LHCN-M2 (cell line): ENCODE data around the gene PSME3IP1. TPM values are rescaled to one million over a fixed set of nuclear protein-coding genes. Genes with fewer than 3 reads are reported as not detected.
"Not testable (repeated sequence)": the region's sequence is repeated elsewhere in the genome, so short reads cannot be mapped to it uniquely, and the experiment has no call there.

Experiments used
- DNase-seq: peaks from one replicate; pipeline ENCODE4 v3.0.0-alpha.2; 2012; ENCODE audit warnings: low read depth
- polyA plus RNA-seq: library from polyadenylated mRNA; unstranded; fragments of >200 nt; gene quantifications from one replicate; pipeline ENCODE4 v1.2.1, GENCODE V29; 2012; ENCODE audit warnings: missing spikeins
- total RNA-seq: library from RNA; depleted of rRNA; stranded (reverse); fragments of >200 nt; gene quantifications from 2 replicates; pipeline ENCODE4 v1.2.3, GENCODE V29; 2014; rRNA removed

Gene PSME3IP1
- 102 and 109 TPM in 2 replicates for total RNA-seq
- 55.2 TPM for polyA plus RNA-seq

GRCh38 chr16:57185945-57186871 is at the start of gene PSME3IP1, which contains the start of gene RSPRY1:
PSME3IP1 (minus strand) TSS chr16:57186039; CDS start chr16:57173854, 12,185 bp downstream.
RSPRY1 (plus strand) TSS chr16:57186329; CDS start chr16:57204659, 18,330 bp downstream.
- DNase-seq, result peak; percentile 100

GRCh38 chr16:57235128-57236021 is 49.5 kb upstream of the PSME3IP1 start:
- DNase-seq, result peak; percentile 64

GRCh38 chr16:57234707-57235092 is 48.9 kb upstream of the PSME3IP1 start:
- DNase-seq, result no peak

GRCh38 chr16:57233944-57234706 is 48.3 kb upstream of the PSME3IP1 start:
- no peak for DNase-seq

- no peak for DNase-seq
Observed at GRCh38 chr16:57231821-57232350, 46.0 kb upstream of the PSME3IP1 start.

GRCh38 chr16:57229079-57229478 is 43.2 kb upstream of the PSME3IP1 start:
- no peak for DNase-seq

GRCh38 chr16:57226701-57227621 is 41.1 kb upstream of the PSME3IP1 start:
- peak; percentile 26 for DNase-seq

GRCh38 chr16:57225978-57226377 is 40.1 kb upstream of the PSME3IP1 start:
- no peak for DNase-seq

- no peak for DNase-seq
Observed at GRCh38 chr16:57224651-57225335, 39.0 kb upstream of the PSME3IP1 start.

- DNase-seq, result no peak
Observed at GRCh38 chr16:57223057-57223456, 37.2 kb upstream of the PSME3IP1 start.

- DNase-seq, result no peak
Observed at GRCh38 chr16:57216968-57217367, 31.1 kb upstream of the PSME3IP1 start.

- no peak for DNase-seq
Observed at GRCh38 chr16:57213462-57213861, 27.6 kb upstream of the PSME3IP1 start.

GRCh38 chr16:57209780-57210179 is 23.9 kb upstream of the PSME3IP1 start:
- DNase-seq, result no peak

- peak; percentile 37 for DNase-seq
Observed at GRCh38 chr16:57208926-57209325, 23.1 kb upstream of the PSME3IP1 start.

GRCh38 chr16:57204675-57205074 is 18.8 kb upstream of the PSME3IP1 start:
- no peak for DNase-seq

- no peak for DNase-seq
Observed at GRCh38 chr16:57203451-57203850, 17.6 kb upstream of the PSME3IP1 start.

- DNase-seq, result no peak
Observed at GRCh38 chr16:57202095-57202886, 16.5 kb upstream of the PSME3IP1 start.

- not testable (repeated sequence) for DNase-seq
Observed at GRCh38 chr16:57200926-57201325, 15.1 kb upstream of the PSME3IP1 start.
